Caco-2 (cell line): ENCODE results near the gene PBX1. TPM values are rescaled to one million over a fixed set of nuclear protein-coding genes. Genes with fewer than 3 reads are reported as not detected.

Experiments
- BruUV-seq: library from RNA; stranded (reverse); fragments of 400-500 nt; replicated peaks from 2 replicates; lab custom pipeline; 2021; lab: Mats Ljungman, UMichigan
- CTCF ChIA-PET: fragments of 300-600 bp; sonication (Branson Sonifier 250); formaldehyde crosslinking; loops from one replicate; lab custom pipeline; 2022; ENCODE audit warnings: antibody characterized with exemption; lab: Charles Lee
- POLR2A ChIA-PET: fragments of 300-600 bp; sonication (Branson Sonifier 250); formaldehyde crosslinking; loops from one replicate; lab custom pipeline; 2022; ENCODE audit warnings: antibody characterized with exemption; lab: Charles Lee
- DNase-seq, 2 experiments: peaks; one replicate each; pipeline versions ENCODE4 v3.0.0 to v3.0.0-alpha.2; 2020 to 2022
- H3K27me3 ChIP-seq: replicated peaks from 2 replicates; pipeline ENCODE4 v1.6.0; 2011; ENCODE audit warnings: low read length; ENCODE audit not compliant: control insufficient read depth, insufficient read depth
- H3K36me3 ChIP-seq: 2 replicates; pipeline ENCODE4 v1.5.1; 2011; ENCODE audit warnings: low read length; ENCODE audit not compliant: control insufficient read depth, insufficient read depth
- H3K4me1 ChIP-seq: fragments of 250-450 bp; sonication (Bioruptor Pico); 2 replicates; pipeline ENCODE4 v1.5.1; 2020; ENCODE audit warnings: mild to moderate bottlenecking
- H3K4me3 ChIP-seq: 2 replicates; pipeline ENCODE4 v1.5.1; 2011; ENCODE audit warnings: low read depth, mild to moderate bottlenecking, control low read depth, low read length
- H3K9me3 ChIP-seq: fragments of 250-450 bp; sonication (Bioruptor Pico); 2 replicates; pipeline ENCODE4 v1.5.1; 2020; ENCODE audit warnings: mild to moderate bottlenecking, moderate library complexity
- H3K27ac Mint-ChIP-seq: one replicate; pipeline ENCODE4 v1.8.0; 2022; ENCODE audit warnings: mixed read lengths; ENCODE audit not compliant: unreplicated experiment
- H3K27me3 Mint-ChIP-seq: one replicate; pipeline ENCODE4 v1.8.0; 2022; ENCODE audit warnings: mixed read lengths; ENCODE audit not compliant: insufficient read depth, unreplicated experiment
- H3K36me3 Mint-ChIP-seq: one replicate; pipeline ENCODE4 v1.8.0; 2022; ENCODE audit warnings: mild to moderate bottlenecking, mixed read lengths; ENCODE audit not compliant: insufficient read depth, unreplicated experiment
- H3K4me1 Mint-ChIP-seq: one replicate; pipeline ENCODE4 v1.8.0; 2022; ENCODE audit warnings: low read depth, mixed read lengths; ENCODE audit not compliant: unreplicated experiment
- H3K4me3 Mint-ChIP-seq: one replicate; pipeline ENCODE4 v1.8.0; 2022; ENCODE audit warnings: mild to moderate bottlenecking, moderate library complexity, mixed read lengths; ENCODE audit not compliant: unreplicated experiment
- H3K9me3 Mint-ChIP-seq: one replicate; pipeline ENCODE4 v1.8.0; 2022; ENCODE audit warnings: mixed read lengths; ENCODE audit not compliant: unreplicated experiment
- intact Hi-C: fragments of 100-400 bp; cut with micrococcal nuclease; formaldehyde crosslinking; loops from one replicate; pipeline ENCODE4 v1.10.0; 2022; ENCODE audit not compliant: unreplicated experiment
- total RNA-seq: library from RNA; stranded (reverse); gene quantifications from 2 replicates; pipeline ENCODE4 v1.2.3, GENCODE V29; 2022
- TF ChIP-seq, protein P1 (sequence below), 2 experiments: fragments of 200-600 bp in 1 of 2; IDR thresholded peaks; 1 replicate in 1 of 2; 2 replicates in 1 of 2; pipeline versions ENCODE4 v1.5.1 to v1.8.0; 2011 to 2022; ENCODE audit warnings: antibody characterized with exemption in 1 of 2, control low read depth in 1 of 2, inconsistent platforms in 1 of 2, low read depth in 1 of 2, low read length in 1 of 2, mild to moderate bottlenecking in 1 of 2, moderate library complexity in 1 of 2; ENCODE audit not compliant: insufficient read depth in 1 of 2, severe bottlenecking in 1 of 2, unreplicated experiment in 1 of 2

PBX1 gene
- total RNA-seq, 1 experiment from 2014 or later = 103 TPM

DNA sequence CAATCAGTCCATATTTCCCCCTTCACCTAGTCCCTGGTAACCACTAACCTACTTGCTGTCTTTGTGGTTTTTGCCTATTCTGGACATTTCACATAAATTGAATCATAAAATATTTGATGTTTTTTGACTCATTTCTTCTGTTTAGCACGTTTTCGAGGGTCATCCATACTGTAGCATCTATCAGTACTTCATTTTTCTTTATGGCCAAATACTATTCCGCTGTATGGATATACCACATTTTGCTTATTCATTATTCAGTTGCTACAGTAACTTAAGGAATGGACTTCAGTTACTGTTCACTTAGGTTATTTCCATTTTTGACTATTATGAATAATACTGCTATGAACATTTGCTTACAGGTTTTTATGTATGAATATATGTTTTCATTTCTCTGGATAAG lies 12.3 kb downstream of the PBX1 start:
- H3K9me3 Mint-ChIP-seq = no peaks in the 10 kb centered on the region
- ChIA-PET POLR2A (no interaction called here), CTCF (no interaction called here)
- no TSS peak for BruUV-seq
- H3K27ac Mint-ChIP-seq = no peak overlapping the region
- H3K4me1 Mint-ChIP-seq = peaks cover 16% of the 10 kb centered on the region
- no peak overlapping the region for H3K4me3 ChIP-seq
- H3K4me1 ChIP-seq = no peaks in the 10 kb centered on the region
- intact Hi-C loops = no loop called here
- H3K4me3 Mint-ChIP-seq = no peak overlapping the region
- H3K27me3 ChIP-seq = no peaks in the 10 kb centered on the region
- H3K27me3 Mint-ChIP-seq = no peaks in the 10 kb centered on the region
- H3K36me3 Mint-ChIP-seq = peaks cover 49% of the 10 kb centered on the region
- no peaks in the 10 kb centered on the region for H3K9me3 ChIP-seq
- peaks cover 2% of the 10 kb centered on the region; the same call in 1 of the 2 replicates for H3K36me3 ChIP-seq
- DNase-seq = no peak
- TF ChIP-seq, protein P1, sequence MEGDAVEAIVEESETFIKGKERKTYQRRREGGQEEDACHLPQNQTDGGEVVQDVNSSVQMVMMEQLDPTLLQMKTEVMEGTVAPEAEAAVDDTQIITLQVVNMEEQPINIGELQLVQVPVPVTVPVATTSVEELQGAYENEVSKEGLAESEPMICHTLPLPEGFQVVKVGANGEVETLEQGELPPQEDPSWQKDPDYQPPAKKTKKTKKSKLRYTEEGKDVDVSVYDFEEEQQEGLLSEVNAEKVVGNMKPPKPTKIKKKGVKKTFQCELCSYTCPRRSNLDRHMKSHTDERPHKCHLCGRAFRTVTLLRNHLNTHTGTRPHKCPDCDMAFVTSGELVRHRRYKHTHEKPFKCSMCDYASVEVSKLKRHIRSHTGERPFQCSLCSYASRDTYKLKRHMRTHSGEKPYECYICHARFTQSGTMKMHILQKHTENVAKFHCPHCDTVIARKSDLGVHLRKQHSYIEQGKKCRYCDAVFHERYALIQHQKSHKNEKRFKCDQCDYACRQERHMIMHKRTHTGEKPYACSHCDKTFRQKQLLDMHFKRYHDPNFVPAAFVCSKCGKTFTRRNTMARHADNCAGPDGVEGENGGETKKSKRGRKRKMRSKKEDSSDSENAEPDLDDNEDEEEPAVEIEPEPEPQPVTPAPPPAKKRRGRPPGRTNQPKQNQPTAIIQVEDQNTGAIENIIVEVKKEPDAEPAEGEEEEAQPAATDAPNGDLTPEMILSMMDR (IDR thresholded peaks at IDR 0.05; ENCODE audit: insufficient read depth in 1 of 2, low read depth in 1 of 2, low read length in 1 of 2, severe bottlenecking in 1 of 2, unreplicated experiment in 1 of 2) = no peak

DNA sequence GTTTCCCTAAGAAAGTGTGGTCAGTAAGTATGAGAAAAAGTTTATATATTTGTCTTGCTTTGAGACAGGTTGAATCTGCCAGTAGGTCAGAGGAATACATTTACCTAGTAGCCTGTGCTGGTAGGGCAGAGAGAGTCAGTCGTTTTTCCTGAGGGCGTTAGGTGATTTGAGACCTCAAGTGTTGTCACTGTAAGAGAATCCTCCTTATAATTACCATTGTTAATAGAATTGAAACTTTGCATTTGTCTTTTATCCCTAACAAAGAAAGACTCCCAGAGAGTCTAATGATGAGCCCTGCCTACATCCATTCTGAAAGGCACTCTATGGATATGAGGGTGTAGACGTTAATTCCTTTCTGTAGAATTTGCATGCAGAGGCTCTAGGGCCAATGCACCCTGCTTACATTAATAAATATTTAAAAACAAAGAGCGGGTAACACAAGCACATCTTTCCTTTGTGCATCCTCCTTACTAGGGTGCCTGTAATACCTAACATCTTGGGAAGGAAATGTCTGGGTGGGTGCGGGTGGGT lies 16.4 kb downstream of the PBX1 start:
- no peak overlapping the region for H3K4me3 ChIP-seq
- H3K9me3 ChIP-seq = no peaks in the 10 kb centered on the region
- TF ChIP-seq, protein P1 (IDR thresholded peaks at IDR 0.05; ENCODE audit: insufficient read depth in 1 of 2, low read depth in 1 of 2, low read length in 1 of 2, severe bottlenecking in 1 of 2, unreplicated experiment in 1 of 2) = no peak
- CTCF ChIA-PET = no interaction called here
- peaks cover 42% of the 10 kb centered on the region for H3K4me1 Mint-ChIP-seq
- no peaks in the 10 kb centered on the region for H3K27me3 ChIP-seq
- H3K4me3 Mint-ChIP-seq = no peak overlapping the region
- no peaks in the 10 kb centered on the region for H3K27me3 Mint-ChIP-seq
- POLR2A ChIA-PET = no interaction called here
- H3K36me3 ChIP-seq = peaks cover 3% of the 10 kb centered on the region; the same call in 1 of the 2 replicates
- H3K4me1 ChIP-seq = peaks cover 24% of the 10 kb centered on the region
- peaks cover 53% of the 10 kb centered on the region for H3K36me3 Mint-ChIP-seq
- H3K27ac Mint-ChIP-seq = no peak overlapping the region
- DNase-seq = no peak
- H3K9me3 Mint-ChIP-seq = no peaks in the 10 kb centered on the region
- intact Hi-C loops = no loop called here
- no TSS peak for BruUV-seq

DNA sequence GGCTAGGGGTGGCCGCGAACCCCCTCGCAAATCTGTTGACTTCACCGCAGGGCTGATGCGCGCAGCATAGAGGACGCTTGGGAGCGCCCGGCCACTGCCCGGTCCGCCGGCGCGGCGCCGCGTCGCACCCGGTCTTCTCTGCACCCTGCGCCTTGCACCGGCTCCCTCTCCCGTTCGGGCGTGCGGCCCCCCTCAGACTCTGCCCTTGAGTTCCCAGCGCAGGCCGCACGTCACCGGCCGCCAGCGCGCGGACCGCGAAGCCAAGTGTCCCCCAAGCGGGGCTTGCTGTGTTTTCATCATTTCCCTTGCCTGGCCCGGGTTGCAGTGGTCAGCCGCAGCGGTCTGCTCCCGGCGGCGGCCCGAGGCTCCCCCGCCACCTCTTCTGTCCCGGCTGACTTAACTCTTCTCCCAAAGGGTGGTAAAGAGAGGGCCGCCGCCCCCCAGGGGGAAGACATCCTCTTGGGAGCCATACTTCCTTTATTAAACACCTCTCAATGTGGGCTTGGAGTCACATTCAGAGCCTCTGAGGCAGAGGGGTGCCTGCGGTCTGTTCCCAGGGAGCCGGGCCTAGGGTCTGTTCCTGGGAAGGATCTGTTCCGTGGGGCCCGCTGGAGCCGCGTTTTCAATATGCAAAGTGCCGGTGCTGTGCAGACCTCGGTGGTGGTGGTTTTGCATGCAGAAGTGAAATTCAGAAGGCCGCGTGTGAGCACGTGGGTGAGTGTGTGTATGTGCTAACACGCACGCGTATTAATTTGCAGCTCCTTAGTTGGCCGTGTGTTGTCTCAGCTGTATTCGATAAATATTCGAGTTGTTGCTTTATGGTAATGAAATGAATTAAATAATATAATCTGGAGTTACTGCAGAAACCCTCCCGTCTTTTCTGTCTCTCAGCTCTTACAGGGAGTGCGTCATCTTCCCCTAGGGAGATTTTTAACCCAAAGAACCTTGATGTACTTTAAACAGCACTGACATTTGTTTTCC lies 17.6 kb downstream of the PBX1 start:
- no peak overlapping the region for H3K27ac Mint-ChIP-seq
- CTCF ChIA-PET = interaction anchor here (1.0 kb wide), 1 partner anchor 26 kb away, joined by 3 read pairs; no protein-coding TSS in a partner anchor
- Histone ChIP-seq H3K9me3 (no peaks in the 10 kb centered on the region), H3K27me3 (no peaks in the 10 kb centered on the region), H3K4me1 (peaks cover 24% of the 10 kb centered on the region), H3K4me3 (no peak overlapping the region), H3K36me3 (peaks cover 3% of the 10 kb centered on the region; the same call in 1 of the 2 replicates)
- TF ChIP-seq, protein P1 (IDR thresholded peaks at IDR 0.05; ENCODE audit: insufficient read depth in 1 of 2, low read depth in 1 of 2, low read length in 1 of 2, severe bottlenecking in 1 of 2, unreplicated experiment in 1 of 2) = no peak
- peaks cover 45% of the 10 kb centered on the region for H3K36me3 Mint-ChIP-seq
- no TSS peak for BruUV-seq
- H3K4me3 Mint-ChIP-seq = no peak overlapping the region
- POLR2A ChIA-PET = no interaction called here
- no peak for DNase-seq
- intact Hi-C loops = no loop called here
- H3K4me1 Mint-ChIP-seq = peaks cover 42% of the 10 kb centered on the region
- H3K27me3 Mint-ChIP-seq = no peaks in the 10 kb centered on the region
- H3K9me3 Mint-ChIP-seq = no peaks in the 10 kb centered on the region
